ENCODE measurements around the gene CCBE1. TPM values are rescaled to one million over a fixed set of nuclear protein-coding genes. Genes with fewer than 3 reads are reported as not detected.

CCBE1 gene
- total RNA-seq, 4 donors from 2014 or later, result 2.2 to 7.7 (median 4.1) TPM

GRCh38 chr18:59628995-59629394 is 68.2 kb downstream of the CCBE1 start:
- peaks cover 0 to 2% (median 0%) of the 10 kb centered on the region in 3 donors for H3K4me1 ChIP-seq
- no peak for ATAC-seq
- no peak for TF ChIP-seq POLR2A (IDR thresholded peaks at IDR 0.05)
- no peak for TF ChIP-seq POLR2AphosphoS5 (IDR thresholded peaks at IDR 0.05)
- TF ChIP-seq EP300 (IDR thresholded peaks at IDR 0.05), result no peak
- TF ChIP-seq CTCF (IDR thresholded peaks at IDR 0.05), result no peak

GRCh38 chr18:59627414-59627813 is 69.8 kb downstream of the CCBE1 start:
- TF ChIP-seq EP300 (IDR thresholded peaks at IDR 0.05), result no peak
- no peak for TF ChIP-seq POLR2A (IDR thresholded peaks at IDR 0.05)
- TF ChIP-seq CTCF (IDR thresholded peaks at IDR 0.05), result no peak
- no peak for TF ChIP-seq POLR2AphosphoS5 (IDR thresholded peaks at IDR 0.05)
- Histone ChIP-seq H3K27ac (no peak overlapping the region), H3K36me3 (no peaks in the 10 kb centered on the region), H3K27me3 (no peaks in the 10 kb centered on the region), H3K4me3 (no peak overlapping the region), H3K9me3 (no peaks in the 10 kb centered on the region), H3K4me1 (peaks cover 0 to 13% (median 0%) of the 10 kb centered on the region in 3 donors)
- no peak for ATAC-seq
- 88 to 100% methylated on average over 2 to 5 of the region's 5 CpGs for WGBS, 2 donors (ENCODE audit: low coverage in 1 of 2)

More at GRCh38 chr18:59628995-59629394, 68.2 kb downstream of the CCBE1 start:
- Histone ChIP-seq H3K36me3 (no peaks in the 10 kb centered on the region), H3K4me3 (no peak overlapping the region), H3K27me3 (no peaks in the 10 kb centered on the region), H3K27ac (no peak overlapping the region), H3K9me3 (no peaks in the 10 kb centered on the region)
- WGBS, 2 donors (ENCODE audit: low coverage in 1 of 2), result 100% methylated on average over 1 of the region's 1 CpG

- 63% methylated on average over 2 of the region's 2 CpGs; no CpG with 5 or more reads in 1 of the 2 donors for WGBS, 2 donors (ENCODE audit: low coverage in 1 of 2)
- Histone ChIP-seq H3K27me3 (no peaks in the 10 kb centered on the region), H3K4me3 (no peak overlapping the region), H3K36me3 (no peaks in the 10 kb centered on the region), H3K4me1 (peaks cover 0 to 13% (median 0%) of the 10 kb centered on the region in 3 donors), H3K27ac (no peak overlapping the region), H3K9me3 (no peaks in the 10 kb centered on the region)
- TF ChIP-seq POLR2A (IDR thresholded peaks at IDR 0.05), result no peak
- no peak for TF ChIP-seq CTCF (IDR thresholded peaks at IDR 0.05)
- no peak for TF ChIP-seq POLR2AphosphoS5 (IDR thresholded peaks at IDR 0.05)
- ATAC-seq, result peak; percentile 21
These were observed 72.9 kb downstream of the CCBE1 start for GRCh38 chr18:59624369-59624765.

- H3K9me3 ChIP-seq, result no peaks in the 10 kb centered on the region
- no peak overlapping the region for H3K4me3 ChIP-seq
- H3K27ac ChIP-seq, result peak overlapping the region in 1 of 4 donors; percentile 16
- no peaks in the 10 kb centered on the region for H3K36me3 ChIP-seq
- 62 to 67% methylated on average over 8 to 10 of the region's 10 CpGs for WGBS, 2 donors (ENCODE audit: low coverage in 1 of 2)
- no peaks in the 10 kb centered on the region for H3K27me3 ChIP-seq
- ATAC-seq, result peak; percentile 65
- H3K4me1 ChIP-seq, result peaks cover 0 to 13% (median 0%) of the 10 kb centered on the region in 3 donors
- TF ChIP-seq POLR2AphosphoS5 (IDR thresholded peaks at IDR 0.05), result no peak
- no peak for TF ChIP-seq EP300 (IDR thresholded peaks at IDR 0.05)
- TF ChIP-seq POLR2A (IDR thresholded peaks at IDR 0.05), result no peak
- no peak for TF ChIP-seq CTCF (IDR thresholded peaks at IDR 0.05)
These were observed 73.5 kb downstream of the CCBE1 start for GRCh38 chr18:59623456-59624368.

- H3K4me3 ChIP-seq, result no peak overlapping the region
- no peak for ATAC-seq
- no peak overlapping the region for H3K27ac ChIP-seq
- H3K4me1 ChIP-seq, result peaks cover 0 to 13% (median 0%) of the 10 kb centered on the region in 3 donors
- H3K9me3 ChIP-seq, result no peaks in the 10 kb centered on the region
- H3K36me3 ChIP-seq, result no peaks in the 10 kb centered on the region
- H3K27me3 ChIP-seq, result no peaks in the 10 kb centered on the region
- TF ChIP-seq POLR2A (IDR thresholded peaks at IDR 0.05) (no peak), EP300 (IDR thresholded peaks at IDR 0.05) (no peak), CTCF (IDR thresholded peaks at IDR 0.05) (no peak), POLR2AphosphoS5 (IDR thresholded peaks at IDR 0.05) (no peak)
These were observed 76.2 kb downstream of the CCBE1 start for GRCh38 chr18:59621027-59621426.
